ENCODE measurements around the gene NPY5R.

GRCh38 chr4:163317110-163317509 lies 26.6 kb upstream of the NPY5R start:
- TF ChIP-seq EZH2 (IDR thresholded peaks at IDR 0.05; ENCODE audit: borderline replicate concordance, low read depth, low read length, severe bottlenecking) = no peak
- no peak for TF ChIP-seq CTCF (IDR thresholded peaks at IDR 0.05; ENCODE audit: extremely low read depth in 1 of 2, insufficient read depth in 1 of 2, low read depth in 1 of 2, low read length in 2 of 2)
- TF ChIP-seq FOS (IDR thresholded peaks at IDR 0.05; ENCODE audit: borderline replicate concordance, insufficient read depth, low read length) = no peak
- TF ChIP-seq POLR2AphosphoS5 (IDR thresholded peaks at IDR 0.05; ENCODE audit: insufficient read depth, low read depth, low read length) = no peak
- no peak for TF ChIP-seq MAX (IDR thresholded peaks at IDR 0.05; ENCODE audit: insufficient read depth, insufficient read length)
- no peak for TF ChIP-seq JUN (IDR thresholded peaks at IDR 0.05; ENCODE audit: borderline replicate concordance, insufficient read depth, insufficient read length, low read depth)
- no peak for TF ChIP-seq POLR2A (IDR thresholded peaks at IDR 0.05; ENCODE audit: low read depth, low read length)
